GM11168 (cell line): Measurements from ENCODE around the gene BMAL1.

Source experiments
- in situ Hi-C: fragments of 300-500 bp; cut with MboI; formaldehyde crosslinking; loops from one replicate; pipeline ENCODE4 v1.12.0; 2022; ENCODE audit warnings: low sequenced_read_pairs; ENCODE audit not compliant: unreplicated experiment

BMAL1 gene

GRCh38 chr11:13336246-13336878 lies 58.8 kb downstream of the BMAL1 start:
- in situ Hi-C loops = no loop called here

- in situ Hi-C loops = no loop called here
These were observed 60.4 kb downstream of the BMAL1 start for GRCh38 chr11:13338019-13338426.

- in situ Hi-C loops = no loop called here
These were observed 61.0 kb downstream of the BMAL1 start for GRCh38 chr11:13338427-13339069.

- in situ Hi-C loops = loop anchor here (10.0 kb wide), 2 partner anchors 95 to 375 kb away; no protein-coding TSS in a partner anchor
These were observed 61.9 kb downstream of the BMAL1 start for GRCh38 chr11:13339195-13340153.

GRCh38 chr11:13341026-13341425 lies 63.4 kb downstream of the BMAL1 start:
- in situ Hi-C loops = loop anchor here (10.0 kb wide), 2 partner anchors 96 to 376 kb away; no protein-coding TSS in a partner anchor

- in situ Hi-C loops = loop anchor here (10.0 kb wide), 2 partner anchors 98 to 378 kb away; no protein-coding TSS in a partner anchor
These were observed 65.5 kb downstream of the BMAL1 start for GRCh38 chr11:13343067-13343466.

- in situ Hi-C loops = loop anchor here (10.0 kb wide), 2 partner anchors 99 to 379 kb away; no protein-coding TSS in a partner anchor
These were observed 66.5 kb downstream of the BMAL1 start for GRCh38 chr11:13343931-13344717.

- in situ Hi-C loops = loop anchor here (10.0 kb wide), 2 partner anchors 100 to 380 kb away; no protein-coding TSS in a partner anchor
These were observed 67.2 kb downstream of the BMAL1 start for GRCh38 chr11:13344818-13345217.

GRCh38 chr11:13346470-13346869 lies 68.9 kb downstream of the BMAL1 start:
- in situ Hi-C loops = loop anchor here (10.0 kb wide), 2 partner anchors 102 to 382 kb away; no protein-coding TSS in a partner anchor

GRCh38 chr11:13347901-13348300 lies 70.3 kb downstream of the BMAL1 start:
- in situ Hi-C loops = loop anchor here (10.0 kb wide), 2 partner anchors 103 to 383 kb away; no protein-coding TSS in a partner anchor

GRCh38 chr11:13348305-13348704 lies 70.7 kb downstream of the BMAL1 start:
- in situ Hi-C loops = loop anchor here (10.0 kb wide), 2 partner anchors 104 to 384 kb away; no protein-coding TSS in a partner anchor

- in situ Hi-C loops = loop anchor here (10.0 kb wide), 2 partner anchors 104 to 384 kb away; no protein-coding TSS in a partner anchor
These were observed 71.5 kb downstream of the BMAL1 start for GRCh38 chr11:13349046-13349445.

GRCh38 chr11:13349581-13349980 lies 72.0 kb downstream of the BMAL1 start:
- in situ Hi-C loops = loop anchor here (10.0 kb wide), 2 partner anchors 105 to 385 kb away; no protein-coding TSS in a partner anchor

GRCh38 chr11:13352711-13353110 lies 75.1 kb downstream of the BMAL1 start:
- in situ Hi-C loops = no loop called here

- in situ Hi-C loops = no loop called here
These were observed 76.7 kb downstream of the BMAL1 start for GRCh38 chr11:13354335-13354734.

GRCh38 chr11:13355191-13355590 lies 77.6 kb downstream of the BMAL1 start:
- in situ Hi-C loops = no loop called here

- in situ Hi-C loops = no loop called here
These were observed 79.6 kb downstream of the BMAL1 start for GRCh38 chr11:13357232-13357631.

GRCh38 chr11:13358596-13359270 lies 81.1 kb downstream of the BMAL1 start:
- in situ Hi-C loops = no loop called here

GRCh38 chr11:13362596-13363109 lies 85.1 kb downstream of the BMAL1 start:
- in situ Hi-C loops = no loop called here
